GM19467 (cell line): ENCODE data around the gene LANCL2.
"Not testable (repeated sequence)": the region's sequence is repeated elsewhere in the genome, so short reads cannot be mapped to it uniquely, and the experiment has no call there.

Source experiments
- ATAC-seq: cut with Tn5 transposase; IDR thresholded peaks from one replicate; pipeline ENCODE4 v1.9.1; 2021; ENCODE audit warnings: mild to moderate bottlenecking, moderate library complexity; ENCODE audit not compliant: unreplicated experiment

The LANCL2 gene

GRCh38 chr7:55365205-55365674, at the start of gene LANCL2:
Gene LANCL2 (plus strand): TSS chr7:55365337. CDS start chr7:55366026, 689 bp downstream.
- peak; percentile 23 for ATAC-seq

GRCh38 chr7:55325371-55325792, 39.8 kb upstream of the LANCL2 start:
- ATAC-seq = no peak

GRCh38 chr7:55326081-55326835, 38.9 kb upstream of the LANCL2 start:
- ATAC-seq = no peak

- ATAC-seq = no peak
Measured at GRCh38 chr7:55326945-55327626, 38.1 kb upstream of the LANCL2 start.

GRCh38 chr7:55335151-55335550, 30.0 kb upstream of the LANCL2 start:
- ATAC-seq = no peak

GRCh38 chr7:55335786-55336185, 29.4 kb upstream of the LANCL2 start:
- no peak for ATAC-seq

- ATAC-seq = no peak
Measured at GRCh38 chr7:55336540-55336939, 28.6 kb upstream of the LANCL2 start.

- no peak for ATAC-seq
Measured at GRCh38 chr7:55339033-55340000, 25.8 kb upstream of the LANCL2 start.

- ATAC-seq = no peak
Measured at GRCh38 chr7:55342216-55342871, 22.8 kb upstream of the LANCL2 start.

- ATAC-seq = no peak
Measured at GRCh38 chr7:55343002-55343781, 21.9 kb upstream of the LANCL2 start.

- ATAC-seq = no peak
Measured at GRCh38 chr7:55343860-55344606, 21.1 kb upstream of the LANCL2 start.

- no peak for ATAC-seq
Measured at GRCh38 chr7:55344840-55345239, 20.3 kb upstream of the LANCL2 start.

GRCh38 chr7:55345292-55345691, 19.8 kb upstream of the LANCL2 start:
- no peak for ATAC-seq

GRCh38 chr7:55348502-55348901, 16.6 kb upstream of the LANCL2 start:
- no peak for ATAC-seq

- ATAC-seq = no peak
Measured at GRCh38 chr7:55349121-55349520, 16.0 kb upstream of the LANCL2 start.

- ATAC-seq = no peak
Measured at GRCh38 chr7:55350281-55350680, 14.9 kb upstream of the LANCL2 start.

- no peak for ATAC-seq
Measured at GRCh38 chr7:55351263-55351662, 13.9 kb upstream of the LANCL2 start.

GRCh38 chr7:55352947-55353273, 12.2 kb upstream of the LANCL2 start:
- not testable (repeated sequence) for ATAC-seq

- ATAC-seq = no peak
Measured at GRCh38 chr7:55360486-55360885, 4.7 kb upstream of the LANCL2 start.
